Skeletal muscle satellite cell (primary cell): ENCODE measurements around the gene GBX1.

ENCODE experiments used
- H3K27me3 ChIP-seq: 2 replicates; pipeline ENCODE4 v1.7.0; 2013; ENCODE audit warnings: low read length; ENCODE audit not compliant: control insufficient read depth, insufficient read depth
- H3K36me3 ChIP-seq: 2 replicates; pipeline ENCODE4 v1.7.0; 2013; ENCODE audit warnings: mild to moderate bottlenecking, control low read depth, low read length; ENCODE audit not compliant: insufficient read depth
- H3K4me1 ChIP-seq: 2 replicates; pipeline ENCODE4 v1.7.0; 2013; ENCODE audit warnings: low read length; ENCODE audit not compliant: control insufficient read depth, insufficient read depth
- H3K4me2 ChIP-seq: 2 replicates; pipeline ENCODE4 v1.7.0; 2013; ENCODE audit warnings: mild to moderate bottlenecking, low read length
- H3K4me3 ChIP-seq: 2 replicates; pipeline ENCODE4 v1.7.0; 2013; ENCODE audit warnings: low read length
- H3K9ac ChIP-seq: 2 replicates; pipeline ENCODE4 v1.7.0; 2013; ENCODE audit warnings: mild to moderate bottlenecking, low read depth, low read length, moderate library complexity
- H3K9me3 ChIP-seq: replicated peaks from 2 replicates; pipeline ENCODE4 v1.7.0; 2013; ENCODE audit warnings: mild to moderate bottlenecking, control low read depth, low read length

The GBX1 gene

DNA sequence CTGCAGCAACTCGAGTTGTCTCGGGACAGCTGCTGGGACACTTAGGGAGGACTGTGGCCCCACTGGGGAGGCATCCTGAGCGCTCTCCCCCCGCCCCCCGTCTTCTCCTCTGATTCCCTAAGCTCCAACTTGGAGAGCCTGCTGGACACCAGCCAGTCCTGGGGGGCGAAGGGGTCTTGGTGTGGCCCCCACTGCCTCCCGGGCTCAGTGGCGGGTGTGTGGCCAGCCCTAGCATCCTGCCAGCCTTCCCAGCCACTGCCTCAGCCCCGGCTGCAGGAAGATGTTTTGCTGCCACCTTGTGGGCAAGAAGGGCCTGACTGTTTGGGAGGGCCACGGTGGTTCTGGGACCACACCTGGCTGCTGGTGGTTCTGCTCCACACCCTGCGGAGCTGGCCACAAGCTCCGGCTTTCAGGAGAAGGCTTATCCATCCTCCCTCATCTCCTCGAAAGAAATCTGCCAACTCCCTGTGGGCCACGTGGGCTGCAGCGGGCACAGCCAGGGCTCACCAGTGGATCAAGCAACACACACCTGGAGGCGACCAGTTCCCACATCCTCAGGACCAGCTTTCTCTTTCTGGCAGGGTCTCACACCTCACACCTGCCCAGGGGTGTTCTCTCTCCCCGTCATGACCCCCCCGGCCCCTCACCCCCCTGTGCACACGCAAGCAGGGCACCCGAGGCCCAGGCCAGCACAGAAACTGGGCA lies 56.4 kb downstream of the GBX1 start:
- H3K4me3 ChIP-seq: no peak overlapping the region

GRCh38 chr7:151110236-151110940 lies 57.1 kb downstream of the GBX1 start:
- Histone ChIP-seq H3K9me3 (no peaks in the 10 kb centered on the region), H3K27me3 (no peaks in the 10 kb centered on the region), H3K4me1 (peaks cover 28% of the 10 kb centered on the region), H3K4me2 (no peak overlapping the region), H3K9ac (no peak overlapping the region), H3K4me3 (no peak overlapping the region), H3K36me3 (peaks cover 6% of the 10 kb centered on the region)

More for the DNA sequence above, 56.4 kb downstream of the GBX1 start:
- Histone ChIP-seq H3K36me3 (peaks cover 6% of the 10 kb centered on the region), H3K27me3 (no peaks in the 10 kb centered on the region), H3K4me1 (peaks cover 23% of the 10 kb centered on the region), H3K4me2 (no peak overlapping the region), H3K9ac (no peak overlapping the region), H3K9me3 (no peaks in the 10 kb centered on the region)

GRCh38 chr7:151109094-151110048 lies 58.1 kb downstream of the GBX1 start:
- Histone ChIP-seq H3K4me3 (no peak overlapping the region), H3K9me3 (no peaks in the 10 kb centered on the region), H3K4me1 (peaks cover 37% of the 10 kb centered on the region), H3K36me3 (peaks cover 5% of the 10 kb centered on the region), H3K27me3 (no peaks in the 10 kb centered on the region), H3K9ac (peak overlapping the region; percentile 5), H3K4me2 (no peak overlapping the region)

DNA sequence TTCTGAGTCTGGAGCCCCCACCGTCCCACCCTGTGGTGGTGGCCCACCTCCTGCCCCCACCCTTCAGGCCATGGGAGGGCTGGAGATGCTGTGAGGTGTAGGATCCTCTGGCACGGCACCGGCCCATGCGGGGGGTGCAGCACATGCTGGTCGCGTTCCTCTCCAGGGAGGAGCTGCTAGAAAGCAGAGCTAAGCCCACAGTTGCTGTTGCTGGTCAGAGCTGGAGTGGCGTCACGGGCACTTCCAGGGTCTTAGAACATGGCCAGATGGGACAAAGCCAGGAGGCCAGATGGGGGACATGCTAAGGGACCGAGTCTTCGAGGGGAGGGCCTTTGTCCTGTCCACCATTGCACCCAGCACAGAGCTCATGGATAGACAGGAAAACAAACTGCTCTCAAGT lies 59.6 kb downstream of the GBX1 start:
- Histone ChIP-seq H3K9ac (no peak overlapping the region), H3K4me3 (no peak overlapping the region), H3K9me3 (no peaks in the 10 kb centered on the region), H3K27me3 (no peaks in the 10 kb centered on the region), H3K4me1 (peaks cover 26% of the 10 kb centered on the region), H3K4me2 (no peak overlapping the region), H3K36me3 (no peaks in the 10 kb centered on the region)

GRCh38 chr7:151104411-151105235 lies 62.9 kb downstream of the GBX1 start:
- Histone ChIP-seq H3K9me3 (no peaks in the 10 kb centered on the region), H3K4me1 (peaks cover 26% of the 10 kb centered on the region), H3K9ac (peak overlapping the region; percentile 22), H3K4me3 (no peak overlapping the region), H3K27me3 (no peaks in the 10 kb centered on the region), H3K4me2 (peak overlapping the region; percentile 64), H3K36me3 (no peaks in the 10 kb centered on the region)

- H3K4me3 ChIP-seq: no peak overlapping the region
- no peaks in the 10 kb centered on the region for H3K36me3 ChIP-seq
- H3K27me3 ChIP-seq: no peaks in the 10 kb centered on the region
- H3K4me1 ChIP-seq: peaks cover 23% of the 10 kb centered on the region
- no peaks in the 10 kb centered on the region for H3K9me3 ChIP-seq
- H3K9ac ChIP-seq: no peak overlapping the region
- H3K4me2 ChIP-seq: no peak overlapping the region
These were observed 63.5 kb downstream of the GBX1 start for GRCh38 chr7:151103973-151104372.

GRCh38 chr7:151102991-151103390 lies 64.5 kb downstream of the GBX1 start:
- Histone ChIP-seq H3K4me3 (no peak overlapping the region), H3K9ac (no peak overlapping the region), H3K27me3 (no peaks in the 10 kb centered on the region), H3K9me3 (no peaks in the 10 kb centered on the region), H3K4me2 (no peak overlapping the region), H3K4me1 (peaks cover 23% of the 10 kb centered on the region), H3K36me3 (no peaks in the 10 kb centered on the region)

- Histone ChIP-seq H3K9ac (no peak overlapping the region), H3K4me3 (no peak overlapping the region), H3K9me3 (no peaks in the 10 kb centered on the region), H3K36me3 (no peaks in the 10 kb centered on the region), H3K4me1 (peaks cover 23% of the 10 kb centered on the region), H3K4me2 (no peak overlapping the region), H3K27me3 (no peaks in the 10 kb centered on the region)
These were observed 65.7 kb downstream of the GBX1 start for GRCh38 chr7:151101621-151102396.

DNA sequence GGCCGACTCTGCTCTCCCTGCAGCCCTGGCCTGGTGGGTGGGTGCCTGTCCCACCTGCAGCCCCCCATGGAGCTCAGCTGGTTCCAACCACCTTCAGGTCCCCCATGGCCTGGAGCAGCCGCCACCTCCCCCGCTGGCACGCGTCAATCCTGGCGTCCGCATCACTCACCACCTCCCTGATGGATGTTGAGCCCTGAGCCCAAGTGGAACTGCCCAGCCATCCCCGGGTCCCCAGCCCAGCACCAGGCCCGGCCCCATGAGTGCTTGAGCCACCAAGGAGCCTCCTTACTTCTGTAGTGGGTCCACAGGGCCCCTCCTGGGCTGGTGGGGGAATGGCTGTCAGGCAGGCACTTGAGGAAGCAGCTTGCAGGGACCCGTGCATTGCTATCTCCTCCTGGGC lies 66.6 kb downstream of the GBX1 start:
- no peak overlapping the region for H3K4me2 ChIP-seq

GRCh38 chr7:151099486-151100211 lies 67.8 kb downstream of the GBX1 start:
- no peak overlapping the region for H3K9ac ChIP-seq
- no peaks in the 10 kb centered on the region for H3K36me3 ChIP-seq
- no peak overlapping the region for H3K4me3 ChIP-seq
- H3K4me1 ChIP-seq: peaks cover 27% of the 10 kb centered on the region
- peak overlapping the region; percentile 2 for H3K4me2 ChIP-seq
- H3K9me3 ChIP-seq: no peaks in the 10 kb centered on the region
- H3K27me3 ChIP-seq: no peaks in the 10 kb centered on the region

More for the DNA sequence above, 66.6 kb downstream of the GBX1 start:
- Histone ChIP-seq H3K4me1 (peaks cover 27% of the 10 kb centered on the region), H3K4me3 (no peak overlapping the region), H3K9me3 (no peaks in the 10 kb centered on the region), H3K36me3 (no peaks in the 10 kb centered on the region), H3K27me3 (no peaks in the 10 kb centered on the region), H3K9ac (no peak overlapping the region)
